HEK293 (cell line): ENCODE measurements around the gene FAM131B.

Source experiments
- CTCF ChIA-PET: fragments of 350-600 bp; formaldehyde crosslinking; extraction: SDS; loops from one replicate; lab custom pipeline; 2021; ENCODE audit warnings: antibody characterized with exemption; lab: Yijun Ruan, JAX
- POLR2A ChIA-PET: fragments of 300-600 bp; formaldehyde crosslinking; extraction: SDS; loops from one replicate; lab custom pipeline; 2020; ENCODE audit warnings: antibody characterized with exemption, inconsistent platforms; lab: Yijun Ruan, JAX
- H3K27ac ChIP-seq: fragments of 200-500 bp; sonication (Bioruptor generic); 2 replicates; pipeline ENCODE4 v1.5.1; 2014; ENCODE audit warnings: low read depth, low read length, control low read depth, inconsistent platforms; ENCODE audit errors: extremely low read depth
- H3K36me3 ChIP-seq, 2 experiments: fragments of 200-500 bp in 1 of 2; sonication (Bioruptor generic) in 1 of 2; 1 replicate in 1 of 2; 2 replicates in 1 of 2; pipeline ENCODE4 v1.5.1; 2014 to 2017; ENCODE audit warnings: inconsistent platforms in 2 of 2, low read length in 2 of 2; ENCODE audit not compliant: control insufficient read depth in 2 of 2, insufficient read depth in 1 of 2
- H3K4me1 ChIP-seq: fragments of 200-500 bp; sonication (Bioruptor generic); 2 replicates; pipeline ENCODE4 v1.5.1; 2014; ENCODE audit warnings: mild to moderate bottlenecking, low read length, inconsistent platforms; ENCODE audit not compliant: control insufficient read depth, insufficient read depth
- H3K4me3 ChIP-seq: 2 replicates; pipeline ENCODE4 v1.5.1; 2011; ENCODE audit warnings: low read depth, mild to moderate bottlenecking, control low read depth, low read length, moderate library complexity
- H3K9me3 ChIP-seq: fragments of 200-500 bp; sonication (Bioruptor generic); 2 replicates; pipeline ENCODE4 v1.5.1; 2014; ENCODE audit warnings: low read depth, low read length, inconsistent platforms; ENCODE audit not compliant: control insufficient read depth, insufficient read depth
- AEBP2 ChIP-seq: fragments of 450-650 bp; formaldehyde crosslinking; IDR thresholded peaks from 2 replicates; pipeline ENCODE4 v1.5.1; 2016; ENCODE audit warnings: missing biosample characterization, missing genetic modification characterization, borderline replicate concordance
- GLIS1 ChIP-seq: fragments of 450-650 bp; formaldehyde crosslinking; IDR thresholded peaks from 2 replicates; pipeline ENCODE4 v1.5.1; 2016; ENCODE audit warnings: missing biosample characterization, missing genetic modification characterization
- KLF1 ChIP-seq: fragments of 450-650 bp; formaldehyde crosslinking; IDR thresholded peaks from 2 replicates; pipeline ENCODE4 v1.5.1; 2016; ENCODE audit warnings: missing biosample characterization, missing genetic modification characterization
- KLF17 ChIP-seq: fragments of 450-650 bp; formaldehyde crosslinking; IDR thresholded peaks from 2 replicates; pipeline ENCODE4 v1.5.1; 2016; ENCODE audit warnings: missing biosample characterization, missing genetic modification characterization
- MEIS1 ChIP-seq: sonication (generic); formaldehyde crosslinking; IDR thresholded peaks from 2 replicates; pipeline ENCODE4 v1.8.1; 2022; ENCODE audit warnings: missing genetic modification reagents, mild to moderate bottlenecking, borderline replicate concordance
- OSR2 ChIP-seq: fragments of 450-650 bp; formaldehyde crosslinking; IDR thresholded peaks from 2 replicates; pipeline ENCODE4 v1.5.1; 2016; ENCODE audit warnings: missing biosample characterization, missing genetic modification characterization
- SCRT1 ChIP-seq: fragments of 450-650 bp; formaldehyde crosslinking; IDR thresholded peaks from 2 replicates; pipeline ENCODE4 v1.5.1; 2016; ENCODE audit warnings: missing biosample characterization, missing genetic modification characterization, borderline replicate concordance
- TCF7L2 ChIP-seq: IDR thresholded peaks from 2 replicates; pipeline ENCODE4 v1.6.1; 2011; ENCODE audit warnings: low read depth, mild to moderate bottlenecking, inconsistent platforms, low read length, moderate library complexity, borderline replicate concordance
- ZBTB10 ChIP-seq: fragments of 450-650 bp; formaldehyde crosslinking; IDR thresholded peaks from 2 replicates; pipeline ENCODE4 v1.5.1; 2016; ENCODE audit warnings: missing biosample characterization, missing genetic modification characterization
- ZFP37 ChIP-seq: fragments of 450-650 bp; formaldehyde crosslinking; IDR thresholded peaks from 2 replicates; pipeline ENCODE4 v1.5.1; 2016; ENCODE audit warnings: missing biosample characterization, missing genetic modification characterization
- ZNF112 ChIP-seq: fragments of 450-650 bp; formaldehyde crosslinking; IDR thresholded peaks from 2 replicates; pipeline ENCODE4 v1.5.0; 2017; ENCODE audit warnings: missing biosample characterization, missing genetic modification characterization
- ZNF132 ChIP-seq: fragments of 450-650 bp; formaldehyde crosslinking; IDR thresholded peaks from 2 replicates; pipeline ENCODE4 v1.5.1; 2017; ENCODE audit warnings: missing biosample characterization, missing genetic modification characterization, borderline replicate concordance
- ZNF2 ChIP-seq: fragments of 450-650 bp; formaldehyde crosslinking; IDR thresholded peaks from 2 replicates; pipeline ENCODE4 v1.5.1; 2016; ENCODE audit warnings: missing biosample characterization, missing genetic modification characterization
- ZNF366 ChIP-seq: fragments of 450-650 bp; formaldehyde crosslinking; conservative IDR thresholded peaks from 2 replicates; pipeline ENCODE4 v1.5.1; 2016; ENCODE audit warnings: missing biosample characterization, missing genetic modification characterization
- ZNF433 ChIP-seq: fragments of 450-650 bp; formaldehyde crosslinking; IDR thresholded peaks from 2 replicates; pipeline ENCODE4 v1.5.1; 2016; ENCODE audit warnings: missing biosample characterization, missing genetic modification characterization, low read depth
- ZNF48 ChIP-seq: fragments of 450-650 bp; formaldehyde crosslinking; IDR thresholded peaks from 2 replicates; pipeline ENCODE4 v1.5.1; 2016; ENCODE audit warnings: missing biosample characterization, missing genetic modification characterization
- ZNF558 ChIP-seq: fragments of 450-650 bp; formaldehyde crosslinking; IDR thresholded peaks from 2 replicates; pipeline ENCODE4 v1.5.1; 2016; ENCODE audit warnings: missing biosample characterization, missing genetic modification characterization
- ZNF776 ChIP-seq: fragments of 450-650 bp; formaldehyde crosslinking; IDR thresholded peaks from 2 replicates; pipeline ENCODE4 v1.5.0; 2017; ENCODE audit warnings: missing biosample characterization, missing genetic modification characterization, borderline replicate concordance

The FAM131B gene

GRCh38 chr7:143396625-143397556 is 34.4 kb upstream of the FAM131B start:
- ChIA-PET POLR2A (interaction anchor here (0.6 to 1.1 kb wide), 4 partner anchors 9 to 107 kb away, joined by 3 to 11 read pairs (median 3); no protein-coding TSS in a partner anchor), CTCF (no interaction called here)
- no peak overlapping the region for H3K27ac ChIP-seq
- no peaks in the 10 kb centered on the region for H3K9me3 ChIP-seq
- H3K4me1 ChIP-seq = no peaks in the 10 kb centered on the region
- H3K4me3 ChIP-seq = no peak overlapping the region
- TF ChIP-seq KLF1 (no peak), ZNF366 (tag by site-specific recombination) (no peak), ZNF132 (no peak), ZNF558 (tag by site-specific recombination) (no peak)
- H3K36me3 ChIP-seq = peaks cover 0 to 8% of the 10 kb centered on the region in 2 experiments; a peak in 1 of 3 replicates

- no peaks in the 10 kb centered on the region for H3K9me3 ChIP-seq
- CTCF ChIA-PET = interaction anchor here (0.5 to 1.0 kb wide), 3 partner anchors 11 to 394 kb away, joined by 3 read pairs; no protein-coding TSS in a partner anchor
- no peak overlapping the region for H3K27ac ChIP-seq
- no peak for TF ChIP-seq KLF17 (tag by site-specific recombination)
- TF ChIP-seq ZNF366 (tag by site-specific recombination) = no peak
- TF ChIP-seq ZFP37 (tag by site-specific recombination) = no peak
- no peak for TF ChIP-seq AEBP2 (tag by site-specific recombination)
- TF ChIP-seq, all 188 proteins: peak for 0
- POLR2A ChIA-PET = interaction anchor here (0.9 to 1.1 kb wide), 3 partner anchors 9 to 14 kb away, joined by 3 read pairs; no protein-coding TSS in a partner anchor
- H3K36me3 ChIP-seq = peaks cover 0 to 15% of the 10 kb centered on the region in 2 experiments; a peak in 1 of 3 replicates
- no peak overlapping the region for H3K4me3 ChIP-seq
- no peaks in the 10 kb centered on the region for H3K4me1 ChIP-seq
Observed at GRCh38 chr7:143396182-143396581, 33.7 kb upstream of the FAM131B start.

GRCh38 chr7:143395187-143396149 is 33.0 kb upstream of the FAM131B start:
- CTCF ChIA-PET = interaction anchor here (0.5 to 1.0 kb wide), 4 partner anchors 10 to 489 kb away, joined by 3 to 4 read pairs (median 3); no protein-coding TSS in a partner anchor
- Histone ChIP-seq H3K36me3 (peaks cover 0 to 21% of the 10 kb centered on the region in 2 experiments; a peak in 1 of 3 replicates), H3K4me1 (no peaks in the 10 kb centered on the region), H3K27ac (no peak overlapping the region), H3K9me3 (no peaks in the 10 kb centered on the region), H3K4me3 (no peak overlapping the region)
- TF ChIP-seq ZNF2 (tag by site-specific recombination) (no peak), ZNF433 (tag by site-specific recombination) (no peak), SCRT1 (tag by site-specific recombination) (no peak), ZBTB10 (tag by site-specific recombination) (no peak), ZNF48 (no peak), TCF7L2 (no peak), ZNF776 (tag by site-specific recombination) (no peak), GLIS1 (tag by site-specific recombination) (no peak), MEIS1 (CRISPR knock-in tag) (no peak), OSR2 (tag by site-specific recombination) (no peak), ZNF112 (tag by site-specific recombination) (no peak)
- POLR2A ChIA-PET = interaction anchor here (0.6 to 1.1 kb wide), 4 partner anchors 8 to 14 kb away, joined by 3 to 11 read pairs (median 3); no protein-coding TSS in a partner anchor
